ENCODE data around the gene ZFYVE26.
A peak's percentile ranks its signal among the peaks of the same experiment; 100 is the strongest.
"Not testable (repeated sequence)": the region's sequence is repeated elsewhere in the genome, so short reads cannot be mapped to it uniquely, and the experiment has no call there.

The ZFYVE26 gene

GRCh38 chr14:67833403-67833802, 17.0 kb upstream of the ZFYVE26 start:
- no peak for DNase-seq (ENCODE audit: low read depth)
- in situ Hi-C loops (cut with HindIII; ENCODE audit: low sequenced_read_pairs) = no loop called here
- H3K4me3 ChIP-seq (ENCODE audit: low read depth, low read length) = no peak overlapping the region
- TF ChIP-seq, protein P1, sequence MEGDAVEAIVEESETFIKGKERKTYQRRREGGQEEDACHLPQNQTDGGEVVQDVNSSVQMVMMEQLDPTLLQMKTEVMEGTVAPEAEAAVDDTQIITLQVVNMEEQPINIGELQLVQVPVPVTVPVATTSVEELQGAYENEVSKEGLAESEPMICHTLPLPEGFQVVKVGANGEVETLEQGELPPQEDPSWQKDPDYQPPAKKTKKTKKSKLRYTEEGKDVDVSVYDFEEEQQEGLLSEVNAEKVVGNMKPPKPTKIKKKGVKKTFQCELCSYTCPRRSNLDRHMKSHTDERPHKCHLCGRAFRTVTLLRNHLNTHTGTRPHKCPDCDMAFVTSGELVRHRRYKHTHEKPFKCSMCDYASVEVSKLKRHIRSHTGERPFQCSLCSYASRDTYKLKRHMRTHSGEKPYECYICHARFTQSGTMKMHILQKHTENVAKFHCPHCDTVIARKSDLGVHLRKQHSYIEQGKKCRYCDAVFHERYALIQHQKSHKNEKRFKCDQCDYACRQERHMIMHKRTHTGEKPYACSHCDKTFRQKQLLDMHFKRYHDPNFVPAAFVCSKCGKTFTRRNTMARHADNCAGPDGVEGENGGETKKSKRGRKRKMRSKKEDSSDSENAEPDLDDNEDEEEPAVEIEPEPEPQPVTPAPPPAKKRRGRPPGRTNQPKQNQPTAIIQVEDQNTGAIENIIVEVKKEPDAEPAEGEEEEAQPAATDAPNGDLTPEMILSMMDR (IDR thresholded peaks at IDR 0.05; ENCODE audit: low read depth, low read length, missing control alignments) = no peak

GRCh38 chr14:67831113-67831512, 14.7 kb upstream of the ZFYVE26 start:
- no peak overlapping the region for H3K4me3 ChIP-seq (ENCODE audit: low read depth, low read length)
- DNase-seq (ENCODE audit: low read depth) = no peak
- TF ChIP-seq, protein P1 (IDR thresholded peaks at IDR 0.05; ENCODE audit: low read depth, low read length, missing control alignments) = no peak
- in situ Hi-C loops (cut with HindIII; ENCODE audit: low sequenced_read_pairs) = no loop called here

GRCh38 chr14:67821121-67821520, 4.7 kb upstream of the ZFYVE26 start:
- TF ChIP-seq, protein P1 (IDR thresholded peaks at IDR 0.05; ENCODE audit: low read depth, low read length, missing control alignments) = no peak
- no peak overlapping the region for H3K4me3 ChIP-seq (ENCODE audit: low read depth, low read length)
- DNase-seq (ENCODE audit: low read depth) = no peak
- in situ Hi-C loops (cut with HindIII; ENCODE audit: low sequenced_read_pairs) = no loop called here

GRCh38 chr14:67820428-67820971, 4.1 kb upstream of the ZFYVE26 start:
- TF ChIP-seq, protein P1 (IDR thresholded peaks at IDR 0.05; ENCODE audit: low read depth, low read length, missing control alignments) = no peak
- H3K4me3 ChIP-seq (ENCODE audit: low read depth, low read length) = peak overlapping the region; percentile 87
- no peak for DNase-seq (ENCODE audit: low read depth)
- in situ Hi-C loops (cut with HindIII; ENCODE audit: low sequenced_read_pairs) = no loop called here

- in situ Hi-C loops (cut with HindIII; ENCODE audit: low sequenced_read_pairs) = no loop called here
- H3K4me3 ChIP-seq (ENCODE audit: low read depth, low read length) = peak within 1 kb of the TSS; percentile 87
- peak; percentile 67 for DNase-seq (ENCODE audit: low read depth)
- TF ChIP-seq, protein P1 (IDR thresholded peaks at IDR 0.05; ENCODE audit: low read depth, low read length, missing control alignments) = no peak
Observed at GRCh38 chr14:67819563-67820421, 3.4 kb upstream of the ZFYVE26 start, which contains the start of gene RAD51B. Gene RAD51B, plus strand, starts transcription at chr14:67819779.

DNA sequence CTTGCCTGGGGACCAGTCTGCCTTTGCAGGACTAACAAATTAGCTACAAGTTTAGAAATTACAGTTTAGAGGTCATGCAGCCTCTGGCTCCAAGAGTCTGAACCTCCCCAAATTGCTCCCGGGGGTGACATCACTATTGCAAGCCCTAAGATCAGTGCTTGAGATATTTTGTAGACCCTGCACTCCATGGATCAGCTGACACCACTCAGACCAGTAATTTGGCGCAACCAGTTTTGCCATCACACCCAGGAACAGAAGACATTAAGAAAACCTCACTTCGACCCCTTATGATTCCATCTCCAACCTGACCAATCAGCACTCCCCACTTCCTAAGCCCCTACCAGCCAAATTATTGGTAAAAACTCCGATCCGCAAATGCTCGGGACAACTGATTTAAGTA, 2.1 kb upstream of the ZFYVE26 start:
- H3K4me3 ChIP-seq (ENCODE audit: low read depth, low read length); in situ Hi-C loops (cut with HindIII; ENCODE audit: low sequenced_read_pairs); DNase-seq (ENCODE audit: low read depth): not testable (repeated sequence)
